HCT116 (cell line): ENCODE data around the gene CDK5RAP1.

Source experiments
- CTCF ChIP-seq, 3 experiments: fragments of 200-600 bp in 1 of 3; sonication (generic) in 1 of 3; IDR thresholded peaks in 2 of 3; conservative IDR thresholded peaks in 1 of 3; 2 replicates each; pipeline ENCODE4 v1.5.1; 2012 to 2017; ENCODE audit warnings: low read depth in 2 of 3, low read length in 2 of 3, antibody characterized with exemption in 1 of 3, borderline replicate concordance in 1 of 3, control low read depth in 1 of 3, mild to moderate bottlenecking in 1 of 3, mixed read lengths in 1 of 3, mixed run types in 1 of 3, moderate library complexity in 1 of 3; ENCODE audit not compliant: insufficient read depth in 1 of 3
- MAX ChIP-seq: IDR thresholded peaks from 2 replicates; pipeline ENCODE4 v1.6.1; 2012
- SRF ChIP-seq: IDR thresholded peaks from 2 replicates; pipeline ENCODE4 v1.6.1; 2012; ENCODE audit warnings: low read depth

GRCh38 chr20:33316343-33316742 lies 85.0 kb downstream of the CDK5RAP1 start:
- no peak for TF ChIP-seq SRF
- no peak for TF ChIP-seq CTCF (IDR thresholded peaks at IDR 0.05 in 2 of 3, conservative IDR thresholded peaks at IDR 0.05 in 1 of 3; ENCODE audit: borderline replicate concordance in 1 of 3, insufficient read depth in 1 of 3, low read depth in 2 of 3, low read length in 2 of 3)
- TF ChIP-seq MAX = no peak
